Transverse colon (tissue), 4 donors: ENCODE measurements around the gene HIVEP3. TPM values are rescaled to one million over a fixed set of nuclear protein-coding genes. Genes with fewer than 3 reads are reported as not detected.

Experiments used
- small RNA-seq, 4 donors: library from RNA; depleted of rRNA; stranded (forward); fragments of <200 nt; gene quantifications; one replicate each; pipeline ENCODE3, GENCODE V24; 2016
- total RNA-seq, 4 donors: library from RNA; depleted of rRNA; stranded (reverse); fragments of >200 nt; gene quantifications; one replicate each; pipeline ENCODE4 v1.1.0, GENCODE V29; 2016

The HIVEP3 gene
- total RNA-seq, 4 donors from 2014 or later, result 3.7 to 15.0 (median 5.2) TPM

Small RNAs within 50 kb of the gene (small RNA-seq; reads per million reads assigned to genes)
- 0 to 0.28 (median 0) reads per million in 4 donors for gene RNA5SP45

Other genes with a start within 250 kb of the HIVEP3 start
- gene GUCA2B, start 234.5 kb upstream of the HIVEP3 start, total RNA-seq, result 100 to 1,000 TPM in 3 of 4 donors, not detected in 1; 116 to 259 (median 223) TPM
- gene GUCA2A, start 245.8 kb upstream of the HIVEP3 start, total RNA-seq, result 1,000 to 10,000 TPM in 2 of 4 donors, 100 to 1,000 TPM in 1, 1 to 10 TPM in 1; 3.2 to 2,017 (median 1,376) TPM